Stimulated activated naive CD4-positive, alpha-beta T cell treated with Interleukin-2 at 50 U/mL for 16 hours (primary cell): ENCODE results near the gene NAALADL2.

Experiments
- DNase-seq: peaks from one replicate; lab custom pipeline; 2025; lab: John Stamatoyannopoulos, UW

Gene NAALADL2

DNA sequence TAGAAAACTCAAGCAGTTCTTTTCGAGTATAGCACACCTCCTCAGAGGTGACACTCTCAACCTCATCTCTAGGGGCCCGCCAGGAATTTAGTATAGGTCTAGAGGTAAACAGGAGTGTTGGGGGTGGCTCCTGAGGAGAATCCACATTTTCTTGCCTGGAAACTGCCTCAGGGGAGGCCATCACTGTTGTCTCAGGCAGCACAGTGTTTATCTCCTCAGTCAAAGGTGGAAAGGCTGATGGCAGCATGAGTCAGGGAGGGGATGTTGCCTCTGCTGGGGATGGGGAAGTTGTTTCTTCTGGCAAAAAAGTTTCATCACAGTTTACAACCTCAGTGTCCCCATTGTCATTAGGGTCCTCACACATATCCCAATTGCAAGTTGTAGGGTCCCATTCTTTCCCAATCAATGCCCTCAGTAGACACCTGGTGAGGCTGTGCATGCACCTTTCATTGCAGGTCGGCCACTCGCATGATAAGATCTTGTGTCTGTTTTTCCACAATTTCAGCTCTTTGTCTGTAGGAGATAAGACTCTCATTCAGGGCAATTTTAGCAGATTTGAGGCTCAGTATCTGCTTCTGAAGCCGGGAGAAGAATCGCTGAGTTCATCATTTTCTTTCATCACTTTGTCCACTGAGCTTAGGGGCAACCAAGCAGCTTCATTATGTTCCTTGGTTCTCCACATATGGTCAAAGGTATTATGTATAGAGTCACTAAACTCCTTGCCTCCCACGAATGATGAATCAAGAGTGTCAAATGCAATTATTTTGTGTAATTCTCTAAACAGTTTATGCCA is 25.8 kb downstream of the NAALADL2 start:
- no peak for DNase-seq

GRCh38 chr3:174891524-174892203 is 32.5 kb downstream of the NAALADL2 start:
- DNase-seq: no peak

DNA sequence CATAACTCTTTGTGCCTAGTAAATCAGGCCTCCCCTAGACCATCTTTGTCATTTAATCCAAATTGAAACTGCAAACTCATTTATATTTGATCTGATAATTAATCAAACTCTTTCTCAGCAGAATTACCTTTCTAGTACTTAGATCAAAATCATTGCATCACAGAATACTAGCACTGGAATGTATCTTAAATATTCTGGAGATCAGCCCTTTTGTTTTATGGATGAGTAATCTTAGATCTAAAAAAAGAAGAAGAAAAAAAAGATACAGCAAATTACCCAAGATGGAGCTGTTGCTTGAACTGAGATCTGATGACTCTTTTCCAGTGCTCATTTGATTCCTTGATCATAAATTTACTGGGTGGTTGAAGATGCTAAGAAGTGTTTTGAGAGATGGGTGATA is 47.9 kb downstream of the NAALADL2 start:
- DNase-seq: no peak

GRCh38 chr3:174907628-174908407 is 48.7 kb downstream of the NAALADL2 start:
- no peak for DNase-seq

DNA sequence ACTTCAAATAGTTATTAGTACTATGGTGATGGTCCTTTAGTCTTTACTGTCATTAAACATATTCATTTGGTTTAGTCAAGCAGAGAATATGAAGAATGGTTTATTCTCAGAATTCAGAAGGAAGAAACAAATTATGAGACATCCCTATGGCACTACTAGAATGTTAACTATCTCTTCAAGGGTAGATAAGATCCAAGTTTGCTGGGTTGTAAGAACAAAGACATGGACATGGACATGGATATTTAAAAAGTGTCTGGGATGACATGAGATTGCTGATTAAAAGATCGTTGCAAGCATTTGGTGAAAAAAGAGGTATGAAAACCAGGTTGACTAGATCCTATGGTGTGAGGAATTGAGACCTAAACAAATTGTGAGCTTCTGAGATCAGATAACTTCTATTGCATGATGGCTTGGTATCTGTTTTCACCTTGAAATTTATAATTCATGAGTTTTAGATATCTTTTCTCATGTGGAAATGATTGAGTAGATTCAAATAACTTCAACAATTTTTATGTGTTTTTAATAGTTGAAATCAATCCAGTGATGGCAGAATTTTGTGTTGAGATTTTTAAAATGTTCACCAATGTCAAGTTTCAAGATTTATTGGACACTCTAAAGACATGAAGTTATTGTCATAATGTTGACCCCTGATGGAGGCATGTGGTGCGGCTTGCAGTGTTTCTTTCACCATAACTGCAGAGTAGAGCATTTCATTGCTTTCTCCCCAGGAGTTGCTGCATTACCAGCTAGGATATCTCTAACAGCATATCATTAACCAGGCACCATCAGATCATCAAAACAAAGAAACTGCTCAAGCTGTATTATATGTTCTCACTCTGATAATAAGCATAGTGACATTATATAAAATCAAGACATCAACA is 72.6 kb downstream of the NAALADL2 start:
- DNase-seq: no peak

DNA sequence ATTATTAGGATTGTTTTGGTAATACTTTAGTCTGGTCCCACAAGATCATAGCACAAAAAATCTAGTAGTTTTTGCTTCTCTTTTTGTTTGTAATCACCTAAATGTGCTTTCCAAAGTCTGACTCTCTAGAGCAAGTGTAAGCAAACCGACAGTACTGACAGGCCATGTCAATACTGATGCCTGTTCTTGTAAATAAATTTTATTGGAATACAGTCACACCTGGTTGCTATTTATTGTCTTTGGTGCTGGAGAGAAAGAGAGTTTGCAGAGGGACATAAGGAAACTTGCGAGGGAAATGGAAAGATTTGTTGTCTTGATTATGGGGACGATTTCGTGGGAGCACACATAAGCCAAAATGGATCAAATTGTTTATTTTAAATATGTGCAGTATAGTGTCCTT is 77.5 kb downstream of the NAALADL2 start:
- DNase-seq: no peak

DNA sequence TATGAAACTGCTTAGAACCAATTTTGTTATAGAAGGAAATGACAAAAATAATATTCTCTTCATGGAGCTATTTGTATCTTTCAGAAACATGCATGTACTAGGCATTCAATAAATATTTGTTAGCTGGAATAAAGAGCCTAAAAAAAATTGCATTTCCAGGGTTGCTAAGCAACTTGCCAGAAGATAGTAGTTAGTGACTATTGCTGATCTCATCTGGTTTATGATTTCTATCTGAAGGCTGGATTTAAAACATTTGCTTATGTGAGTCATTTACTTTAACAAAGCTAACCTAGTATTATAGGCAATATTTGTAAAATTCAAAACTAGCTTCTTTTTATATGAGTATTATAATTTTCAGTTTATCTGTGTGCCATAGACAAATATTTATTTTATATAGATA is 78.3 kb downstream of the NAALADL2 start:
- DNase-seq: no peak

DNA sequence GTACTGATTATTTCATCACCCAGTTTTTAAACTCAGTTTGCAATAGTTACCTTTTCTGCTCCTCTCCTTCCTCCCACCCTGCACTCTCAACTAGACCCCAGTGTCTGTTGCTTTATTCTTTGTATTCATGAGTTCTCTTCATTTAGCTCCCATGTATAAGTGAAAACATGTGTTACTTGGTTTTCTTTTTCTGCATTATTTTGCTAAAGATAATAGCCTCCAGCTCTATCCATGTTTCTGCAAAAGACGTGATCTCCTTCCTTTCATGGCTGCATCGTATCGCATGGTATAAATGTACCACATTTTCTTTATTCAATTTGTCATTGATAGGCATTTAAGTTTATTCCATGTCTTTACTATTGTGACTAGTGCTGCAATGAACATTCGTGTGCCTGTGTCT is 79.0 kb downstream of the NAALADL2 start:
- DNase-seq: no peak

DNA sequence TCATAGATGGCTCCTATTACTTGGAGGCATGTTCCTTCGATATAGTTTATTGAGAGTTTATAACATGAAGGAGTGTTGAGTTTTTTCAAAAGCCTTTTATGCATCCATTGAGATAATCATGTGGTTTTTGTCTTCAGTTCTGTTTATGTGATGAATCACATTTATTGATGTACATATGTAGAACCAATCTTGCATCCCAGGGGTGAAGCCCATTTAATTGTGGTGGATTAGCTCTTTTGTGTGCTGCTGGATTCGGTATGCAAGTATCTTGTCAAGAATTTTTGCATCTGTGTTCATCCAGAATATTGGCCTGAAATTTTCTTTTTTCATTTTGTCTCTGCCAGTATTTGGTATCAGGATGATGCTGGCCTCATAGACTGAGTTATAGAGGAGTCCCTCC is 81.0 kb downstream of the NAALADL2 start:
- DNase-seq: no peak

DNA sequence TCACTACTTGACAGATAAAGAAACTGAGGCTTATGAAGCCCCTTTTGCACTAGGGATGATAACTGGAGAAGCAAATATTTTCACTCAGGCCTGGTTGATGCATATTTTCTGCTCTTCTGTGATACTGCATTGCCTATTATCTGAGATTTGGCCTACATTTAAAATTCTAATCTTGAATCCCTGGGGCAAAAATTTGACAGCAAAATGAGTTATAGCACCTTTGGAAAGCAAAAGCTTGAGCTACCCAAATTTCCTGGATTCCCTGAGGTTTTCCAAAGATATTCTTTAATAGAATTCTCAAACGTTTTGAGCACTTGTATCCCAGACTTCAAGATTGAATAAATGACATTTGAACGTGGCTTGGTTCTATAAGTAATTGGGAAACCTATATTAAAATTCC is 86.1 kb downstream of the NAALADL2 start:
- DNase-seq: no peak

- DNase-seq: no peak
Measured at GRCh38 chr3:174945951-174946350, 86.8 kb downstream of the NAALADL2 start.

DNA sequence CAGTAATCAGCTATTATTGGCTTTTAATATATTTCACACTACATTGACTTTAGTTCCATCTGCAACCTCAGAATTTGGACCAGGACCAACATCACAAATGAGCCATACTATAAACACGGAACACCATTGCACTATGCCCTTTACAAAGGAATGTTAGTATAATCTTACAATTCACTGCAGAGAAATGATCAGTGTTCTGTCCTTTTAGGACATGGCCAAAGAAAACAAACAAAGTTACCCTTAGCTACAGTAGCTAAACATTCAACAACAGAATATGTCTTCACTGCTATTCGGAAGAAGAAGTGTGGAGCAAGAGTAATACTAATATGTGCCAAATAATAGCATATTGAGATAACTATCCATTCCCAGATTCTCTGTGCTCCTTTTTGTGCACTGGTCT is 90.4 kb downstream of the NAALADL2 start:
- DNase-seq: no peak

DNA sequence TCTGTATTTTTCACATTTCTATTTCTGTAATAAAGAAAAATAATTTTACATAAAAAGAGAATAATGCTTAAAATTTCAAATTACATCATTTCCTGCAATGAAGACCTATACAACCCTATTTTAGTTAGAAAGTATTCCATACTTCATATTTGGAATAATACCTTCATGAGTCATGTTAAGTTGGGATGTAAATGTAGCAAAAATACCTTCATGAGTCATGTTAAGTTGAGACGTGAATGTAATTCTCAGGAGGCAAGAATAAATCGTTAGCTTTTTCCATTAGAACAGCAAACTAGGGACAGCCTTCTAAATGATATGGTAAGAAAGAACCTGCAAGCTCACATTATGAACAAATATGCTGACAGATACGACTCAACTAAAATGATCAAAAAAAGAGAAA is 91.9 kb downstream of the NAALADL2 start:
- DNase-seq: no peak

- DNase-seq: no peak
Measured at GRCh38 chr3:174951498-174952005, 92.4 kb downstream of the NAALADL2 start.

GRCh38 chr3:174953068-174953467 is 93.9 kb downstream of the NAALADL2 start:
- DNase-seq: no peak

DNA sequence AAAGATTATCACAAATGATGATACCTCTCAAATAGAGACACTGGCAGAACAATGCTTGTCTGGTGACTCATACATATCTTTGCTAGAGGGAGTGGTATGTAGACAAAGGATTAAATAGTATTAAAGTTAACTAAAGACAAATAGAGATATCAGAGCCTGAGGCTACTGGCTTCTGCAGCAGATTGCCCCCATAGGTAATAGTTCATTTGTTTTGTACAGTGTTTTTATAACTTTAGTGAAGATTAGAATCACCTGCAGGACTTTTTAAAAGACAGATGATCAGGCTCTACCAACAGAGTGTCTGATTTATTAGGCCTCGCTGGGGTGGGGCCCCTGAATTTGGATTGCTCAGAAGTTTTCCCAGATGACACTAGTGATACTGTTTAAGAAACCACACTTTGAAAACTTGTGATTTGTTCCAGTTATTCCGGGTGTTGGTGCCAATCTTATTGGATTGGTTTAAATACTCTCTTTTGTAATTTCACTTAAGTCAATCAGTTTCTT is 96.4 kb downstream of the NAALADL2 start:
- no peak for DNase-seq

- no peak for DNase-seq
Measured at GRCh38 chr3:174957081-174957480, 97.9 kb downstream of the NAALADL2 start.

- DNase-seq: no peak
Measured at GRCh38 chr3:174957551-174958001, 98.4 kb downstream of the NAALADL2 start.

- DNase-seq: no peak
Measured at GRCh38 chr3:174958671-174959328, 99.7 kb downstream of the NAALADL2 start.

DNA sequence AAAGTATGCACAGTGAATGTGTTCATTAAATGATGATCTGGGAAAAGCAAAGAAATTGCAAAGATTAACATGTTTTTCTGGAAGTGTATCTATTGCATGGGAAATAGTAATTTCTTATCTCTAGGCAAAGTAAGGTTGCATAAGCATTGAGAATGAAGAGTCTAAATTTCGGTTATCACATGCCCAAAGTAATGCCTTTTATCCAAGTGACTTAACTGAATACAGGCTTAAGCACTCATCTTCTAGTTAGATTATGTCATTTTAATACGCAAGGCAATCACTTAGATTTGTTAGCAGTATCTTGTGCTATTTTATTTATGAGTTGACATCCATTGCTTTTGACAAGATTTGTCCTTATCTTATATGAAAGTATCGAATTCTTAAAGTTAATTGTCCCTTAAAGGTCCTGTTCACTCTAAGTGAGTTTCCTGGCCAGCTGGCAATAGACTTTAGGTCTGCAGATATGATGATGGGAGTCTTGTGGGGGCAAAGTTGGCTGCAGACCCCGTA is 100.5 kb downstream of the NAALADL2 start:
- DNase-seq: no peak

DNA sequence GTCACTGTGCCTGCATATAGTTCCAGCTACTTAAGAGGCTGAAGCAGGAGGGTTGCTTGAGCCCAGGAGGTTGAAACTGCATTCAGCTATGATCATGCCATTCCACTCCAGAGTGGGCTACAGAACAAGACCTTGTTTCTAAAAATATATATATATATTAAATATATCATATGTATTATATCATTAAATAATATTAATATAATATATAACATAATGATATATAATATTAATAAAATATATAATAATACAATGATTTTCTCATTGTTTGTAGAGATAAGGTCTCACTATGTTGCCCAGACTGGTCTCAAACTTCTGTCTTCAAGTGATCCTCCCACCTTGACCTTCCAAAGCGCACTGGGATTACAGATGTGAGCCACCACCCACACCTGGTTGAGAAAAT is 101.8 kb downstream of the NAALADL2 start:
- no peak for DNase-seq
